GM19043 (cell line): Measurements from ENCODE around the gene DLG2.

Experiments
- ATAC-seq: cut with Tn5 transposase; IDR thresholded peaks from one replicate; pipeline ENCODE4 v1.9.1; 2021; ENCODE audit warnings: low read depth; ENCODE audit not compliant: unreplicated experiment

DLG2 gene

DNA sequence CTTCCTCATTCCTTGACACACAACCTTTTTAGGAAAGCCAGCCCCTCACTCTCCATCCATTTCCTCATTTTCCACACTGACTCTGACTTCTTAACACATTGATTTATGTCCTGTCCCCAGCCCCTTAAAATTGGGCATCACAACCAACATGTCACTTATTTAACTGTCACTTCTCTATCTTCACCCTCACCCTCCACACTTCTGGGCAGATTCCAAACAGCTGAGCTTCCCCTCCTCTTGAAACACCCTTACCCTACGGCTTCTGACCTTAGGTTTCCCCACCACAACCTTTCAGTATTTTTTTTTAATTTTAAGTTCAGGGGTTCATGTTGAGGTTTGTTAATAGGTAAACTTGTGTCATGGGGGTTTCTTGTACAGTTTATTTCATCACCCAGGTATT is 696.3 kb downstream of the DLG2 start:
- no peak for ATAC-seq

- no peak for ATAC-seq
Observed at GRCh38 chr11:84929738-84930137, 697.4 kb downstream of the DLG2 start.

GRCh38 chr11:84924154-84924692 is 702.9 kb downstream of the DLG2 start:
- ATAC-seq: no peak

DNA sequence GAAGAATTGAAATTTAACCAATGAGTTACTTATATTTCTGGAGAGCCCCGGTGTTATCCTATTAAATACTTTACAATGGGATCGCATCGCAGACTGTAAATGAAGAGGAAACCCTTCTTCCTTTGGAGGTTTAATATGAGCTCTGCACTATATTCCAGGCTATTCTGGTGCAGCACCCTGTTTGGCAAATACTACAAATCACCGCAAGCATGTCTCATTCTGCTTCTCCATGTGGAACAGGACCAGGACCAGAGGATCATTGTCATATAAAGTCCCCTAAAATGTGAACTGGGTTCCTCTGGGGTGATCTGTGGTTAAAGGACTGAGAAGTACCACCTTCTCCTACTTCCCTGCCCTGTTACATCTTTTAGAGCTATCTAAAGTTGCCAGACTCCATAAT is 703.7 kb downstream of the DLG2 start:
- no peak for ATAC-seq

DNA sequence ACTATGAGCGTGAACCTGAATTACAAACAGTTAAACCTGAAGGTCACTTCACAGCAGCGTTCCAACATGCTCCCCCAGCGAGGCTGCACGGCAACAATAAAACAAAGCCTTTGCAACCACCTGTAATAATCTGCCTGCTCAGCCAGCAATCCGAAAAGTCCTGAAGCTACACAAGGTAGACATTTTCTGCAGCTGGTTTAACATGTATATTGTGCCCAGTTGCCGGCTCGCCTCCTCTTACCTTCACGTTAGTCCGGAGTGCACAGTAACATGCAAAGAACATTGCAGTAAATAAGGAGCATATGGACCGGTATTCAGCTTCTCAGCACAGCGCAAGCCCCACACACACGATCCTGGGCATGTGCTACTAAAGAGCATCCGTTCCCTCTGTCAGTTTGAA is 704.3 kb downstream of the DLG2 start:
- no peak for ATAC-seq

- no peak for ATAC-seq
Observed at GRCh38 chr11:84922212-84922805, 704.8 kb downstream of the DLG2 start.

GRCh38 chr11:84914511-84914910 is 712.6 kb downstream of the DLG2 start:
- ATAC-seq: no peak

DNA sequence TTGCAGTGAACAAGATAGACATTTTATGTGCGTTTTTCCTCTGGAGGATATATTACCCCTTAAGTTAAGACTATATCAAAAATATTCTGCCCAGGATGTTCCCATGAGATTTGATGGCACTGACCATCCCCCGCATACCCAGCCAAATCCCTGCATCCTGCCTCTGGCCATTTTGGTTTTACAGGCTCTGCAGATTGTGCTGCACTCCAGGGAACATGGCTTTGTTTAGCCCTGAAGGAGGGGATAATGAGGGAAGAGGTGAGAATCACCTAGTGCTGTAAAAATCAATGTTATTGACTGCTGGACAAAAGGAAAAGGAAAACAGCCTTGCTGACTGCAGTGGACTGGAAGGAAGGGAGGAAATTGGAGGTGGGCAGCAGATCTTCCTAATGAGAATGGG is 717.4 kb downstream of the DLG2 start:
- no peak for ATAC-seq

GRCh38 chr11:84906995-84907394 is 720.1 kb downstream of the DLG2 start:
- ATAC-seq: no peak

DNA sequence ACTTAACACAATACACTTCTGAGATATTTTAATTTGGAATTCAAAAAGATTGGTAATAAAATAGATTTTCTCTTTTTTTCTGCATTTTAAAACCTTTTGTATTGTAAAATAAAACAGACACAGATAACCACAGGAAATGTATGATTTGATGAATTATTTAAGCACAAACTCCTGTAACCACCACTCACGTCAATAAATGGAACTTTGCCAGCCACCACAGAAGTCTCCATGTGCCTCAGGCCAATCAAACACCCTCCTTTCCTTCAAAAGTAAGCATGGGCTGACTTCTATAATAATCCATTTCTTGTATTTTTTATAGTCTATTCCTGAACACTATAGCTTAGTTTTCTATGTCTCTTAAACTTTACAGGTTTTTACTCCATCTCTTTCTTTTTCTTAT is 721.7 kb downstream of the DLG2 start:
- ATAC-seq: no peak

DNA sequence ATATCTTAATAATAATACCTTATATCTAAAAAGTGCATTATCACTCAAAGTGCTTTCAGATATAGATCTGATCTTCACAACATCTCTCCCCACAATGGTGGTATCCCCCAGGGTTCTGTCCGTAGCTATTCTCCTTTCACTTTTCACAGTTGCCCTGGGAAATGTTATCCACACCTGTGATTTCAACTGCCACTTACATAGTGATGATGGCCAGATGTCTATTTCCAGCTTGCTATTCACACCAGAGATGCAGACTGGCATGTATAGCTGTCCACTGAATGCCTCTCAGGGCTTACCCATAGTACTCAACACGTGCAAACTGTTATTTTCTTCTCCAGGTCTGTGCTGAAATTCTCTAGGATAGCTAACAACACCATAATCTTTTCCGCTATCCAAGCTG is 724.7 kb downstream of the DLG2 start:
- no peak for ATAC-seq

DNA sequence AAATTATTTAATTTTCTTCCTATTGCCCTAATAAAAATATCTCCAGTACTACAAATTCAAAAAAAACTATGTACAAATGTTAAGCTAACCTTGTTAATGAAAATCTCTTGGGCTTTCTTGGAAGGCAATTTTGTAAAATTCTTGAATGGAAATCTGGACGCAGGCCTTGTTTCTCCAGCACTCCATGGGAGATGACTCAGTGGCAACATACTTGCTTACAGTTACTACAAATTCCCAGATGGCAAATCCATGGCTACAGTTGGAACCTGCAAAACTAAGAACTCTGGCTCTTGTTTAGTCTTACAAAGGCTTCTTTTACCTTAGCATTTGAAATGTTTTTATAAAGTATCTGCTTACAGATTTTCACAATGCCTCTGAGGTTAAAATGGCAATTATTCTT is 725.2 kb downstream of the DLG2 start:
- ATAC-seq: no peak

DNA sequence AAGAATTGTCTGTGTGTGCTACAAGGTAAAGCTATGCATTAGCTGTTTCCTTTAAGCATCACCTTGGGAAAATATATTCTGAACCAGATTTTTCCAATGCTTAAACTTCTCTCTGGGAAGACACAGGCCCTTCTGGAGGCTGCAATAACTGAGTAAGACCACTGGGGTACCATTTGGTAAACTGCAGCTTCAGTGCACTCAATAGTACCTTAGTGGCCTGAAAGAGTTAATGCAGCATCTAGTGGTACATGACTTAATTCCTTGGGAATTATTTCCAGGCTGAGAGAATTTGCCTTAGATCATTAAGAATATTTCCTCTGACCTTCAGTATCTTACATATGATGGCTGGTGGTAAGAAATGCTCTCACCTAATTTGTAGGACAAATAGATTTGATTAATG is 727.4 kb downstream of the DLG2 start:
- no peak for ATAC-seq

GRCh38 chr11:84899134-84899533 is 728.0 kb downstream of the DLG2 start:
- no peak for ATAC-seq

- no peak for ATAC-seq
Observed at GRCh38 chr11:84894666-84895065, 732.5 kb downstream of the DLG2 start.

- ATAC-seq: no peak
Observed at GRCh38 chr11:84890676-84891075, 736.5 kb downstream of the DLG2 start.

DNA sequence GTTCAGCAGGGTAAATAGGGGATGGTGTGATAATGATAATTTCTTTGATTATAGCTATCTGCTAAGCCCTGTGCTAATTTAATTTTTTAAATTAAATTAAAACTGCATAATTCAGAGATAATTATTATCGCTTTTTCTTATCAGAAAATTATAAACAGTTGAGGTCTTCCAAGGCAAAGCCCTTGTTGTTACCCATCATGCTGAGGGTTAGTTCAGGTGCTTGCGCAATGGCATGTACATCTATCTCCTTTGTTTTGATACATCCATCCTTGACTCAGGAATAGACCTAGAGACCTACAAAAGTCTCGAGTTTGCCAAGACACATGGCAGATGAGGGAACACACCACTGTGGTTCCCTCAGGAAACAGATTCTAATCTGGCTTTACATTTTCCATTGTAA is 737.6 kb downstream of the DLG2 start:
- no peak for ATAC-seq

- ATAC-seq: no peak
Observed at GRCh38 chr11:84887055-84887629, 740.0 kb downstream of the DLG2 start.

GRCh38 chr11:84886344-84886743 is 740.8 kb downstream of the DLG2 start:
- no peak for ATAC-seq

DNA sequence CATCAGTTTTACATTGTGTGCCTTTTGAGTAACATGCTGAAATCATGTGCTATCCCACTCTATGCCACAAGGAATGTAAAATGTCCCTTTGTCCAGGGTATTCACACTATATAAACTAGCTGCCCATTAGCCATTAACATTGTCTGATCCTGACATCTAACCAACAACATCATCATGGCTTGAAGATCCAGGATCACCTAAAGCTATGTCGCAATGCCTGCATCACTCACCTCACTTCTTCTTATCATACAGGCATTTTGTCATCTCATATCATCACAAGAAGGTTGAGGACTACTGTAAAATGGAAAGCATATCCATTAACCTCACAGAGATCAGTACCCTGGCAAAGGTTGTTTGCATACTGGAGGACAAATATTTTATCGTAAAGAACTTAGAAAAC is 742.3 kb downstream of the DLG2 start:
- ATAC-seq: no peak

GRCh38 chr11:84882056-84882455 is 745.1 kb downstream of the DLG2 start:
- ATAC-seq: no peak

DNA sequence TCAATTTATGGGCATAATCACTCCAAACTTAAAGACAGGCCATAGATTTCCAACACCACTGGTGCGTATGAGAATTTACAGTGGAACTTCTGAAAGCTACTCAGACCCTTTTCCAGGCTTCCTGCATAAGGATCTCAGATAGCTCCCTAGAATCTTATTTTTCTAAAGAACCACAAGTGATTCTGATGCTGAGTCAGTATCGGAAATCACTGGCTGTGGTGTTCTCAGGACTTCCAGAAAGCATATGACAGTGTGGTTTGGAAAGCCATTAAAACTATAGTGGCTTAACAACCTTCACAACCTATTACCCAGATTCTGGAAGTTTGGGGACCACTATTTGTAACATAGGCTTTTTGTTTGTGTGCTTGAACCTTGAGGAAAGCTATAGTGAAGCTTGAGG is 756.0 kb downstream of the DLG2 start:
- no peak for ATAC-seq

GRCh38 chr11:84870486-84870885 is 756.7 kb downstream of the DLG2 start:
- no peak for ATAC-seq
